ENCODE results near the gene MTHFD1. TPM values are rescaled to one million over a fixed set of nuclear protein-coding genes. Genes with fewer than 3 reads are reported as not detected.
A peak's percentile ranks its signal among the peaks of the same experiment; 100 is the strongest.
"Not testable (repeated sequence)": the region's sequence is repeated elsewhere in the genome, so short reads cannot be mapped to it uniquely, and the experiment has no call there.

The MTHFD1 gene
- total RNA-seq, 1 donor from 2014 or later: 108 TPM

GRCh38 chr14:64391113-64391725 lies 3.1 kb downstream of the MTHFD1 start:
- peak overlapping the region; percentile 10 for H3K4me3 Mint-ChIP-seq
- H3K27ac Mint-ChIP-seq: no peak overlapping the region

GRCh38 chr14:64391986-64392385 lies 3.8 kb downstream of the MTHFD1 start:
- Mint-ChIP-seq H3K4me3 (no peak overlapping the region), H3K36me3 (peaks cover 31% of the 10 kb centered on the region), H3K27ac (no peak overlapping the region), H3K27me3 (peaks cover 3% of the 10 kb centered on the region), H3K9me3 (no peaks in the 10 kb centered on the region), H3K4me1 (ENCODE audit: unreplicated experiment) (peaks cover 30% of the 10 kb centered on the region)
- TF ChIP-seq CTCF (conservative IDR thresholded peaks at IDR 0.05): no peak
- DNase-seq (ENCODE audit: extremely low spot score, unreplicated experiment): no peak

More at GRCh38 chr14:64391113-64391725, 3.1 kb downstream of the MTHFD1 start:
- H3K9me3 Mint-ChIP-seq: no peaks in the 10 kb centered on the region
- no peak for TF ChIP-seq CTCF (conservative IDR thresholded peaks at IDR 0.05)
- no peak for DNase-seq (ENCODE audit: extremely low spot score, unreplicated experiment)
- H3K4me1 Mint-ChIP-seq (ENCODE audit: unreplicated experiment): peaks cover 30% of the 10 kb centered on the region
- H3K36me3 Mint-ChIP-seq: peaks cover 31% of the 10 kb centered on the region
- peaks cover 3% of the 10 kb centered on the region for H3K27me3 Mint-ChIP-seq

DNA sequence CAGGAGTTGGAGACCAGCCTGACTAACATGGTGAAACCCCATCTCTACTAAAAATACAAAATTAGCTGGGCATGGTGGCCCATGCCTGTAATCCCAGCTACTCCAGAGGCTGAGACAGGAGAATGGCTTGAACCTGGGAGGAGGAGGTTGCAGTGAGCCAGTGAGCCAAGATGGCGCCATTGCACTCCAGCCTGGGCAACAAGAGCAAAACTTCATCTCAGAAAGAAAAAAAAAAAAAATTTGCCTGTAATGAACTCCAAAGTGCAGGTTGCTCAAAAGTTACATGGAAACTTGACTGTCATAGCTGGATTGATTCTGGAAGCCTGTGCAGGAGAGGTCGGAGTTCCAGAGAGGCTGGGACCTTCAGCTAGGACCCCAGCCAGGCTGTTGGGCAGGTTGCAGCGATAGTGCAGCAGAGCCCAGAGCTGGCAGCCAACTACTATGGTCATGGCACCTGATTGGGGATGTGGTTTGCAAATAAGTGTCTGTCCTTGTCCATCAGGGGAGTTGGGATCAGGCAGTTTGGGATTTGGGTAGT lies 5.1 kb downstream of the MTHFD1 start:
- peaks cover 35% of the 10 kb centered on the region for H3K36me3 Mint-ChIP-seq
- H3K27me3 Mint-ChIP-seq; H3K9me3 Mint-ChIP-seq; DNase-seq (ENCODE audit: extremely low spot score, unreplicated experiment); H3K4me3 Mint-ChIP-seq; H3K27ac Mint-ChIP-seq: not testable (repeated sequence)
- peaks cover 26% of the 10 kb centered on the region for H3K4me1 Mint-ChIP-seq (ENCODE audit: unreplicated experiment)

GRCh38 chr14:64394423-64394822 lies 6.3 kb downstream of the MTHFD1 start:
- no peak overlapping the region for H3K4me3 Mint-ChIP-seq
- no peak overlapping the region for H3K27ac Mint-ChIP-seq
- no peaks in the 10 kb centered on the region for H3K27me3 Mint-ChIP-seq

DNA sequence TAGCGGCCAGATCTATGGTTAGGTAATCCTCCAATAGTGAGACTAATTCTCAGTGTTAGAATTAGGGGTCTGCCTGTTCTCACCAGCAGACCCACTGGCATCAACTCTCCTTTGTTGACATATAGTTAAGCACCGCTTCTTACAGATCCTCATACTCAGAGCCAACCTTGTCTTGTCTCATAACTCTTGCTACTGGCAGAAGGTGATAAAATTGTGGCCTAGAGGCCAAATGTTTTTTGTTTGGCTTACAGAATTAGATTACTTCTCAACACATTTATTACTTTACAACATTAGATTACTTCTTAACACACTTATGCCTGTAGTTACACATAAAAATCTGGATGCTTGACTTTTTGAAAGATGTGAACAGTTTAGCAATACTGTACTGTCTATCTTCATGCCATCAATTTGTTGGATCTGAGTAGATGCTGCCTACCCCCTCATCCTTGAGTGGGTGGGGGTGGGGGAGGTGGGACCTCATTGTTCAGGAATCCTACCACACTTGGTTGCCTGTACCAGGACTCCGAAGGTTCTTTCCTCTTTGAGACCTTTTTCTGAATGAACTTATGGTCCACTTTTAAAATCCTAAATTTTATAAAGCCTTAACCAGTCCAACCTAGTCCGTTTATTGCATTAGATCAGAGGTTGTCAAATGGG lies 7.0 kb downstream of the MTHFD1 start:
- Mint-ChIP-seq H3K4me3 (no peak overlapping the region), H3K36me3 (peaks cover 35% of the 10 kb centered on the region), H3K27ac (no peak overlapping the region), H3K4me1 (ENCODE audit: unreplicated experiment) (peaks cover 17% of the 10 kb centered on the region), H3K9me3 (no peaks in the 10 kb centered on the region), H3K27me3 (no peaks in the 10 kb centered on the region)
- DNase-seq (ENCODE audit: extremely low spot score, unreplicated experiment): no peak
- TF ChIP-seq CTCF (conservative IDR thresholded peaks at IDR 0.05): no peak

More at GRCh38 chr14:64394423-64394822, 6.3 kb downstream of the MTHFD1 start:
- Mint-ChIP-seq H3K36me3 (peaks cover 35% of the 10 kb centered on the region), H3K9me3 (no peaks in the 10 kb centered on the region), H3K4me1 (ENCODE audit: unreplicated experiment) (peaks cover 21% of the 10 kb centered on the region)
- TF ChIP-seq CTCF (conservative IDR thresholded peaks at IDR 0.05): no peak
- no peak for DNase-seq (ENCODE audit: extremely low spot score, unreplicated experiment)

GRCh38 chr14:64400829-64401459 lies 12.8 kb downstream of the MTHFD1 start:
- no peak overlapping the region for H3K4me3 Mint-ChIP-seq
- H3K36me3 Mint-ChIP-seq: peaks cover 25% of the 10 kb centered on the region
- no peaks in the 10 kb centered on the region for H3K9me3 Mint-ChIP-seq
- no peak for TF ChIP-seq CTCF (conservative IDR thresholded peaks at IDR 0.05)
- no peaks in the 10 kb centered on the region for H3K27me3 Mint-ChIP-seq
- DNase-seq (ENCODE audit: extremely low spot score, unreplicated experiment): no peak
- H3K27ac Mint-ChIP-seq: no peak overlapping the region
- no peaks in the 10 kb centered on the region for H3K4me1 Mint-ChIP-seq (ENCODE audit: unreplicated experiment)

Data from type B pancreatic cell (in vitro differentiated cells).